ENCODE results near the gene ATF6B.
A peak's percentile ranks its signal among the peaks of the same experiment; 100 is the strongest.

Gene ATF6B

DNA sequence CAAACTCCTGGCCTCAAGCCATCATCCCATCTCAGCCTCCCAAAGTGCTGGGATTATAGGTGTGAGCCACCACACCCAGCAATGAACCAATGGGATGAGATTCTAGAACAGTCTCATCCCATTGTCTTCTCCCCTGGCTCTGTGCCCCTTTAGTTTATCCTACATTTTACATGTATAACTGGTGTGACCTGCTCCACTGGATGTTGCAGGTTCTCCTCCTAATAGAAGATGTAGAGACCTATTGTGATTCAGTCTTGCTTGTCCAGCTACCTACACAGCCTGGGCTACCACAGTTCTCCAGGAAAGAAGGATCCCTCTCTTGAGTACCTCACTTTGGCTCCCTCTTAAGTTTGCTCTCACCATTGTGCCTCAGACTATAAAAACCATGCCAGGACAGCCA is 4.1 kb upstream of the ATF6B start:
- peak in 1 of 2 donors; percentile 47 for DNase-seq
- H4K12ac ChIP-seq (ENCODE audit: low read depth, low read length): no peak overlapping the region
- H2AFZ ChIP-seq (ENCODE audit: insufficient read depth, low read length, poor library complexity): no peak overlapping the region
- H3K4me1 ChIP-seq (ENCODE audit: control insufficient read depth in 1 of 2, insufficient read depth in 2 of 2, low read length in 2 of 2): peaks cover 15 to 16% of the 10 kb centered on the region in 2 experiments
- H3K4ac ChIP-seq (ENCODE audit: low read depth, low read length): no peak overlapping the region
- no peak overlapping the region for H2BK12ac ChIP-seq (ENCODE audit: low read length)
- H3K27ac ChIP-seq (ENCODE audit: low read depth, low read length): no peak overlapping the region
- no peak overlapping the region for H2AK5ac ChIP-seq (ENCODE audit: low read length)
- H3K14ac ChIP-seq (ENCODE audit: low read length): no peak overlapping the region
- no peaks in the 10 kb centered on the region for H3K36me3 ChIP-seq (ENCODE audit: control insufficient read depth in 1 of 2, insufficient read depth in 2 of 2, low read length in 2 of 2)
- H3K4me2 ChIP-seq (ENCODE audit: low read length): no peak overlapping the region
- peaks cover 13% of the 10 kb centered on the region for H3K79me1 ChIP-seq (ENCODE audit: low read length)
- no peak overlapping the region for H3K23ac ChIP-seq (ENCODE audit: low read length)
- H4K8ac ChIP-seq (ENCODE audit: low read depth, low read length): no peak overlapping the region
- no peaks in the 10 kb centered on the region for H3K27me3 ChIP-seq (ENCODE audit: insufficient read depth, low read length)
- peaks cover 10% of the 10 kb centered on the region for H3K79me2 ChIP-seq (ENCODE audit: control insufficient read depth, insufficient read depth, low read length, poor library complexity)
- no peak overlapping the region for H2BK5ac ChIP-seq (ENCODE audit: low read depth, low read length, poor library complexity)
- no peak overlapping the region for H4K91ac ChIP-seq (ENCODE audit: low read depth, low read length)
- H2BK120ac ChIP-seq (ENCODE audit: insufficient read depth, low read length, poor library complexity): no peak overlapping the region
- H3K9me3 ChIP-seq (ENCODE audit: insufficient read depth, low read depth, low read length): no peaks in the 10 kb centered on the region
- no peak overlapping the region for H3K18ac ChIP-seq (ENCODE audit: low read length)
- H3K4me3 ChIP-seq (ENCODE audit: low read depth, low read length): no peak overlapping the region
- no peak overlapping the region for H3K9ac ChIP-seq (ENCODE audit: low read length)

DNA sequence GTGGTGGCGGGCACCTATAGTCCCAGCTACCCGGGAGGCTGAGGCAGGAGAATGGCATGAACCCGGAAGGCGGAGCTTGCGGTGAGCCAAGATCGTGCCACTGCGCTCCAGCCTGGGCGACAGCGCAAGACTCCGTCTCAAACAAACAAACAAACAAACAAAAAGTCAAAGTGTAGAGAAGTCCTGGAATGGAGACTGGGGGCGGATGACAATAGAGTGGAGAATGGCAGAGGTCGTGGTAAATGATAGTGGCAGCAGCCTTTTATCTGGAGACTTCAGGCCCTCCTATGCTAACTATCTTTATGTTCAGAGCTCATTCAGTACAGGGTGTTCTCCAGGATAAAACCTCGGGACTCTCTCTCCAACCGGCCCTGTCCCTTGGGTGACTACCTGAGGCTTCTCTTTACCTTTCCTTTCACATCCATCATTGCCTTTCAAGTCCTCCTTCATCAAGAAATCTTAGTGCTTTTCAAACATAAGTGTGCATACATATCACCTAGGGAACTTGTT is 3.4 kb upstream of the ATF6B start:
- Histone ChIP-seq H3K14ac (ENCODE audit: low read length) (no peak overlapping the region), H3K79me1 (ENCODE audit: low read length) (peaks cover 13% of the 10 kb centered on the region), H3K9ac (ENCODE audit: low read length) (no peak overlapping the region), H2BK5ac (ENCODE audit: low read depth, low read length, poor library complexity) (no peak overlapping the region), H4K91ac (ENCODE audit: low read depth, low read length) (no peak overlapping the region), H3K23ac (ENCODE audit: low read length) (no peak overlapping the region), H3K18ac (ENCODE audit: low read length) (no peak overlapping the region), H3K4ac (ENCODE audit: low read depth, low read length) (no peak overlapping the region), H2AFZ (ENCODE audit: insufficient read depth, low read length, poor library complexity) (no peak overlapping the region), H3K4me3 (ENCODE audit: low read depth, low read length) (no peak overlapping the region), H2AK5ac (ENCODE audit: low read length) (no peak overlapping the region), H3K4me2 (ENCODE audit: low read length) (no peak overlapping the region), H4K8ac (ENCODE audit: low read depth, low read length) (no peak overlapping the region), H3K36me3 (ENCODE audit: control insufficient read depth in 1 of 2, insufficient read depth in 2 of 2, low read length in 2 of 2) (peaks cover 0 to 2% of the 10 kb centered on the region in 2 experiments), H2BK120ac (ENCODE audit: insufficient read depth, low read length, poor library complexity) (no peak overlapping the region), H3K79me2 (ENCODE audit: control insufficient read depth, insufficient read depth, low read length, poor library complexity) (peaks cover 10% of the 10 kb centered on the region), H3K27me3 (ENCODE audit: insufficient read depth, low read length) (no peaks in the 10 kb centered on the region), H4K12ac (ENCODE audit: low read depth, low read length) (no peak overlapping the region), H3K27ac (ENCODE audit: low read depth, low read length) (no peak overlapping the region), H3K9me3 (ENCODE audit: insufficient read depth, low read depth, low read length) (no peaks in the 10 kb centered on the region), H3K4me1 (ENCODE audit: control insufficient read depth in 1 of 2, insufficient read depth in 2 of 2, low read length in 2 of 2) (peaks cover 18% of the 10 kb centered on the region in 2 experiments), H2BK12ac (ENCODE audit: low read length) (no peak overlapping the region)
- WGBS (ENCODE audit: extremely low coverage, insufficient coverage, insufficient read length): no CpG with 5 or more reads among the region's 14 CpGs
- peak in 1 of 2 donors; percentile 32 for DNase-seq

DNA sequence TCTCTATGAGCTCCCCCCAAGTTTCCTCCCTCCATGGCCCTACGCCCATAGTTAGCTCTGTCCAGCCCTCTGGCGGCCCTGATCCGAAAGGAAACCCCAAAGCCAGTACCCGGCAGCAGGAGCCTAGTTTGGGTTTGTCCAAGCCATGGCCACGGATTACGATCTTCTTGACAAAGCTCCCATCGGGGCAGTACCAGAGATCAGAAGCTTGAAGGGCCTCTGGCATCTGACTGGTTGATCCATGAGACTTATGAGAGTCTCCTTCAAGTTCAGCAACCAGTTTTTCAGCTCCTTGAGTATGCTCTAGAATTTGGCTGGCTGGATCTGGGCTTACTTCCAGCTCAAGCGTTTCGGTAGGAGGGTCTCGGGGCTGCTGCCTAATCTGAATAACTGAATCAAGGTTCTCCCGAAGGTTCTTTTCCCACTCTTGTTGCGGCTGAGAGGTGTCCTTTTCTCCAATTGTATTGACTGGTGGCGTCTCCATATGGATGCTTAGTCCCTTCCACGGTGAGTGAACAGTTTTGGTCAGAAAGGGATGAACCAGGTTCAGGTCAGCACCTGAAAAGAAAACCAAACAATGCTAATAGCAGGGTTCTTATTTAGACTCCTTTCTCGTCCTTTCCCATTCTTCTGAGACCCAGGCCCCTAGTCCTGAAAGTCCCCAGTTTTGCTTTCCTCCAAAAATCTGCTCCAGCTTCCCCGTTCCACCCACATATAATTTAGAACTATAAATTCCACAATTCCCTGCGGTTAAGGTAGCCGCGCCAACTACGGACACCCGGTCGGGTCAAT is 1.4 kb upstream of the ATF6B start:
- peak overlapping the region; percentile 23 for H2BK120ac ChIP-seq (ENCODE audit: insufficient read depth, low read length, poor library complexity)
- H4K8ac ChIP-seq (ENCODE audit: low read depth, low read length): peak overlapping the region; percentile 95
- peak overlapping the region; percentile 62 for H3K27ac ChIP-seq (ENCODE audit: low read depth, low read length)
- no peaks in the 10 kb centered on the region for H3K27me3 ChIP-seq (ENCODE audit: insufficient read depth, low read length)
- peak overlapping the region; percentile 72 for H2BK5ac ChIP-seq (ENCODE audit: low read depth, low read length, poor library complexity)
- H3K36me3 ChIP-seq (ENCODE audit: control insufficient read depth in 1 of 2, insufficient read depth in 2 of 2, low read length in 2 of 2): peaks cover 2 to 9% of the 10 kb centered on the region in 2 experiments
- no peaks in the 10 kb centered on the region for H3K9me3 ChIP-seq (ENCODE audit: insufficient read depth, low read depth, low read length)
- WGBS (ENCODE audit: extremely low coverage, insufficient coverage, insufficient read length): no CpG with 5 or more reads among the region's 22 CpGs
- peak overlapping the region; percentile 66 for H2AFZ ChIP-seq (ENCODE audit: insufficient read depth, low read length, poor library complexity)
- H3K18ac ChIP-seq (ENCODE audit: low read length): peak overlapping the region; percentile 95
- H3K4me3 ChIP-seq (ENCODE audit: low read depth, low read length): peak overlapping the region; percentile 83
- peak overlapping the region; percentile 88 for H3K4me2 ChIP-seq (ENCODE audit: low read length)
- peak overlapping the region; percentile 66 for H4K91ac ChIP-seq (ENCODE audit: low read depth, low read length)
- no peak overlapping the region for H3K23ac ChIP-seq (ENCODE audit: low read length)
- H3K4ac ChIP-seq (ENCODE audit: low read depth, low read length): peak overlapping the region; percentile 87
- H3K14ac ChIP-seq (ENCODE audit: low read length): peak overlapping the region; percentile 78
- no peak overlapping the region for H2BK12ac ChIP-seq (ENCODE audit: low read length)
- H3K79me2 ChIP-seq (ENCODE audit: control insufficient read depth, insufficient read depth, low read length, poor library complexity): peaks cover 10% of the 10 kb centered on the region
- peak overlapping the region; percentile 92 for H3K9ac ChIP-seq (ENCODE audit: low read length)
- DNase-seq: peak in 1 of 2 donors; percentile 5
- peaks cover 13% of the 10 kb centered on the region for H3K79me1 ChIP-seq (ENCODE audit: low read length)
- peaks cover 18% of the 10 kb centered on the region in 2 experiments for H3K4me1 ChIP-seq (ENCODE audit: control insufficient read depth in 1 of 2, insufficient read depth in 2 of 2, low read length in 2 of 2)
- H2AK5ac ChIP-seq (ENCODE audit: low read length): peak overlapping the region; percentile 96
- peak overlapping the region; percentile 80 for H4K12ac ChIP-seq (ENCODE audit: low read depth, low read length)

DNA sequence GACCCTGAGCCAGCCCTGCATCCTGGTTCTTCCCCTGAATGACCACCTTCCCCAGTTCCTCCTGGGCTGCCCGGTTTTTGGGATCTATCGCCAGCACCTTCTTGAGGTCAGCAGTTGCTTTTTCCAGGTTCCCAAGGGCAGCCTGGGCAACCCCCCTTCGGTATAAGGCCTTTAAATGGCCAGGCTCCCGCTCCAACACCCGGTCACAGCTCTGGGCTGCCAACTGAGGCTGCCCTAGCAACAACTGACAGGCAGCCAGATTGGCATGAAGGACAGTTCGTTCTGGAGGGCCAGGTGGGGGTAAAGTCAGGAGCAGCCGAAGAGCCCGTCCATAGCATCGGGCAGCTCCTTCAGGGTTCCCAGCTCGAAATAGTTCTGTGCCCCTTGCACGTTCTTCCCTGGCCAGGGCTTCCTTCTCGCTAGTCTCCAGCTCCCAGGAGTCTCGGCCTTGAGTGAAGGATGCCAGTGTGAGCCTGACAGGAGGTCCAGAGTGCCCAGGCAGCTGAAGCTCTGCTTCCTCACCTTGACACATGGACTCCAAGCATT is 778 bp upstream of the ATF6B start:
- no peak overlapping the region for H3K23ac ChIP-seq (ENCODE audit: low read length)
- H2AFZ ChIP-seq (ENCODE audit: insufficient read depth, low read length, poor library complexity): no peak overlapping the region
- no peak for DNase-seq
- H3K27me3 ChIP-seq (ENCODE audit: insufficient read depth, low read length): no peaks in the 10 kb centered on the region
- H2BK12ac ChIP-seq (ENCODE audit: low read length): no peak overlapping the region
- H3K4me1 ChIP-seq (ENCODE audit: control insufficient read depth in 1 of 2, insufficient read depth in 2 of 2, low read length in 2 of 2): peaks cover 18% of the 10 kb centered on the region in 2 experiments
- peak overlapping the region; percentile 70 for H4K91ac ChIP-seq (ENCODE audit: low read depth, low read length)
- H4K12ac ChIP-seq (ENCODE audit: low read depth, low read length): peak overlapping the region; percentile 31
- H3K4me2 ChIP-seq (ENCODE audit: low read length): peak overlapping the region; percentile 49
- peaks cover 2 to 13% of the 10 kb centered on the region in 2 experiments for H3K36me3 ChIP-seq (ENCODE audit: control insufficient read depth in 1 of 2, insufficient read depth in 2 of 2, low read length in 2 of 2)
- peak overlapping the region; percentile 4 for H3K9ac ChIP-seq (ENCODE audit: low read length)
- H3K14ac ChIP-seq (ENCODE audit: low read length): no peak overlapping the region
- H2AK5ac ChIP-seq (ENCODE audit: low read length): peak overlapping the region; percentile 11
- peak overlapping the region; percentile 87 for H4K8ac ChIP-seq (ENCODE audit: low read depth, low read length)
- no peak overlapping the region for H2BK5ac ChIP-seq (ENCODE audit: low read depth, low read length, poor library complexity)
- H2BK120ac ChIP-seq (ENCODE audit: insufficient read depth, low read length, poor library complexity): no peak overlapping the region
- no peak overlapping the region for H3K18ac ChIP-seq (ENCODE audit: low read length)
- H3K79me1 ChIP-seq (ENCODE audit: low read length): peaks cover 13% of the 10 kb centered on the region
- H3K27ac ChIP-seq (ENCODE audit: low read depth, low read length): no peak overlapping the region
- H3K4me3 ChIP-seq (ENCODE audit: low read depth, low read length): no peak overlapping the region
- peak overlapping the region; percentile 4 for H3K4ac ChIP-seq (ENCODE audit: low read depth, low read length)
- H3K9me3 ChIP-seq (ENCODE audit: insufficient read depth, low read depth, low read length): no peaks in the 10 kb centered on the region
- no CpG with 5 or more reads among the region's 13 CpGs for WGBS (ENCODE audit: extremely low coverage, insufficient coverage, insufficient read length)
- H3K79me2 ChIP-seq (ENCODE audit: control insufficient read depth, insufficient read depth, low read length, poor library complexity): peaks cover 10% of the 10 kb centered on the region
